Progenitor cell of endocrine pancreas (in vitro differentiated cells): ENCODE measurements around the gene WDR7. TPM values are rescaled to one million over a fixed set of nuclear protein-coding genes. Genes with fewer than 3 reads are reported as not detected.

ENCODE experiments used
- DNase-seq: peaks from one replicate; pipeline ENCODE4 v3.0.0; 2021; ENCODE audit warnings: low spot score; ENCODE audit not compliant: unreplicated experiment
- H3K27ac Mint-ChIP-seq: 2 replicates; pipeline ENCODE4 v1.8.0; 2021; ENCODE audit warnings: mild to moderate bottlenecking, moderate library complexity, mixed read lengths
- H3K27me3 Mint-ChIP-seq: 2 replicates; pipeline ENCODE4 v1.8.0; 2021; ENCODE audit warnings: mixed read lengths
- H3K36me3 Mint-ChIP-seq: 2 replicates; pipeline ENCODE4 v1.8.0; 2022; ENCODE audit warnings: mixed read lengths; ENCODE audit not compliant: insufficient read depth
- H3K4me1 Mint-ChIP-seq: 2 replicates; pipeline ENCODE4 v1.8.0; 2021; ENCODE audit warnings: low read depth, mixed read lengths
- H3K4me3 Mint-ChIP-seq: 2 replicates; pipeline ENCODE4 v1.8.0; 2021; ENCODE audit warnings: low read depth, mild to moderate bottlenecking, moderate library complexity, mixed read lengths
- H3K9me3 Mint-ChIP-seq: 2 replicates; pipeline ENCODE4 v1.8.0; 2021; ENCODE audit warnings: low read depth, mixed read lengths
- CTCF ChIP-seq: fragments of 200-600 bp; sonication (generic); IDR thresholded peaks from one replicate; pipeline ENCODE4 v1.5.0; 2021; ENCODE audit warnings: antibody characterized with exemption, mild to moderate bottlenecking; ENCODE audit not compliant: unreplicated experiment
- total RNA-seq: library from RNA; stranded (reverse); gene quantifications from 2 replicates; pipeline ENCODE4 v1.2.1, GENCODE V29; 2021

Gene WDR7
- total RNA-seq, 1 donor from 2014 or later = 23.2 TPM

- Mint-ChIP-seq H3K9me3 (no peaks in the 10 kb centered on the region), H3K36me3 (peaks cover 6% of the 10 kb centered on the region), H3K27ac (no peak overlapping the region), H3K4me1 (peaks cover 19% of the 10 kb centered on the region), H3K27me3 (peaks cover 3% of the 10 kb centered on the region), H3K4me3 (no peak overlapping the region)
- no peak for TF ChIP-seq CTCF
- no peak for DNase-seq
Observed at GRCh38 chr18:57022716-57023115, 371.6 kb downstream of the WDR7 start.

DNA sequence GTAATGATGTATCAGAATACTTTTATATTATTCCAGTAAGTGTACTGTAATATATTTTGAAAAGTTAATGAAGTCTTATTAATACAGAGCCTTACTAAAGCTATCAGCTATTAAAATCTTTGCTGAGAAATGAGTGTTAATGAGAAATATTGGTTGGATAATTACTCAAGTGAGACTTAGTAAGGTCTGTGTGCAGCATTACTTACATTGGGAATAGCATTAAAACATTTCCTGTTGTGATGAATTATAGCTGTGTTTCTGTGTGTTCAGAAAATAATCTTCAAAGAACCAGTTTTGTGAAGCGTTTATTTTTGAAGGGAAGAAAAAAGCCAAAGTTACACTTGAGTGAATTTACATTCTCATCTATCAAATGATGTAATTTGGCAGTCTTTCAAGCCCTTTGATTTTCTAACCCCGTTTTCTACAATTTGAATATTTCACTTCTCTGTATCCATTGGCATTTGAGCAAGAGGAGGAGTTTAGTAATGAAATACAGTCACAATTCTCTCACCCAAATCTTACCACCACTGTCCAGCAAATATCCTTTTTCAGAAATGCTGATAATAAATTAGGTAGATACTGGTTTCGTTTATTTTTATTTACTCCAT is 372.2 kb downstream of the WDR7 start:
- peaks cover 6% of the 10 kb centered on the region for H3K36me3 Mint-ChIP-seq
- H3K4me1 Mint-ChIP-seq = peaks cover 22% of the 10 kb centered on the region
- no peaks in the 10 kb centered on the region for H3K27me3 Mint-ChIP-seq
- no peak for TF ChIP-seq CTCF
- H3K9me3 Mint-ChIP-seq = no peaks in the 10 kb centered on the region
- no peak overlapping the region for H3K4me3 Mint-ChIP-seq
- no peak for DNase-seq
- no peak overlapping the region for H3K27ac Mint-ChIP-seq

DNA sequence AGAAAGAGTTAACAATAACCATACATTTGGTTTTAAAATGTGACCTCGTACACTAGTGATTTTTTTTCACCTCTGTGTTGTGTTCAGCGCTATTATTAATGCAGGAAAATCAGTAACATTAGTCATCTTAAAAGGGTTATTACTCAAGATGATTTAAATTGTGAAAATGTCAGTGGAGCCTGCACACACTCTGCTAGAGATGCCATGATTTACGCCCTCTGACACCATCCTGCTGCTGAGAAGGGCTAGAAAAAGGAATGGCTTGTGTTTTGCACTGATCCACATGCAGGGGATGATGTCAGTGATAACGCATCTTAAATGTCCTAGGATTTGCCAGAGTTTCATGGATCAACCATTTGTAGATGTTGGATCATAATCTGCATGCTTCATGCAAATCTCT is 374.4 kb downstream of the WDR7 start:
- Mint-ChIP-seq H3K27ac (no peak overlapping the region), H3K4me3 (no peak overlapping the region), H3K36me3 (peaks cover 6% of the 10 kb centered on the region), H3K9me3 (no peaks in the 10 kb centered on the region), H3K27me3 (no peaks in the 10 kb centered on the region), H3K4me1 (peaks cover 36% of the 10 kb centered on the region)
- no peak for TF ChIP-seq CTCF
- DNase-seq = no peak

- Mint-ChIP-seq H3K4me1 (peaks cover 39% of the 10 kb centered on the region), H3K36me3 (peaks cover 3% of the 10 kb centered on the region), H3K4me3 (no peak overlapping the region), H3K9me3 (no peaks in the 10 kb centered on the region), H3K27ac (no peak overlapping the region), H3K27me3 (no peaks in the 10 kb centered on the region)
- DNase-seq = no peak
- no peak for TF ChIP-seq CTCF
Observed at GRCh38 chr18:57026316-57026715, 375.2 kb downstream of the WDR7 start.

GRCh38 chr18:57027190-57027708 is 376.1 kb downstream of the WDR7 start:
- no peak for DNase-seq
- peak overlapping the region; percentile 1 for H3K27ac Mint-ChIP-seq
- TF ChIP-seq CTCF = no peak

More at GRCh38 chr18:57027190-57027708, 376.1 kb downstream of the WDR7 start:
- Mint-ChIP-seq H3K4me1 (peaks cover 46% of the 10 kb centered on the region), H3K36me3 (peaks cover 3% of the 10 kb centered on the region), H3K4me3 (no peak overlapping the region), H3K9me3 (no peaks in the 10 kb centered on the region), H3K27me3 (no peaks in the 10 kb centered on the region)
